Adipocyte (in vitro differentiated cells): ENCODE results near the gene RNGTT.

Source experiments
- DNase-seq: peaks from one replicate; pipeline ENCODE4 v3.0.0-alpha.2; 2015; ENCODE audit warnings: low read depth
- H3K27me3 ChIP-seq: replicated peaks from 2 replicates; pipeline ENCODE4 v1.7.0; 2013; ENCODE audit warnings: mild to moderate bottlenecking, low read length, moderate library complexity; ENCODE audit not compliant: control insufficient read depth, insufficient read depth
- H3K36me3 ChIP-seq: 2 replicates; pipeline ENCODE4 v1.7.0; 2013; ENCODE audit warnings: low read length, mild to moderate bottlenecking, moderate library complexity; ENCODE audit not compliant: control insufficient read depth, insufficient read depth, severe bottlenecking
- H3K4me1 ChIP-seq: 2 replicates; pipeline ENCODE4 v1.7.0; 2013; ENCODE audit warnings: mild to moderate bottlenecking, low read length, moderate library complexity; ENCODE audit not compliant: control insufficient read depth, insufficient read depth
- H3K4me3 ChIP-seq: 2 replicates; pipeline ENCODE4 v1.7.0; 2013; ENCODE audit warnings: mild to moderate bottlenecking, low read length, moderate library complexity
- H3K9ac ChIP-seq: 2 replicates; pipeline ENCODE4 v1.7.0; 2013; ENCODE audit warnings: mild to moderate bottlenecking, low read length, moderate library complexity
- H3K9me3 ChIP-seq: 2 replicates; pipeline ENCODE4 v1.7.0; 2013; ENCODE audit warnings: mild to moderate bottlenecking, low read length, moderate library complexity; ENCODE audit not compliant: control insufficient read depth

Gene RNGTT

GRCh38 chr6:88611721-88612120 lies 351.7 kb downstream of the RNGTT start:
- Histone ChIP-seq H3K36me3 (peaks cover 15% of the 10 kb centered on the region), H3K4me1 (no peaks in the 10 kb centered on the region)

GRCh38 chr6:88609983-88610382 lies 353.4 kb downstream of the RNGTT start:
- Histone ChIP-seq H3K27me3 (no peaks in the 10 kb centered on the region), H3K4me1 (no peaks in the 10 kb centered on the region), H3K4me3 (no peak overlapping the region), H3K9me3 (no peaks in the 10 kb centered on the region), H3K9ac (no peak overlapping the region), H3K36me3 (peaks cover 15% of the 10 kb centered on the region)
- no peak for DNase-seq

More at GRCh38 chr6:88611721-88612120, 351.7 kb downstream of the RNGTT start:
- H3K27me3 ChIP-seq = no peaks in the 10 kb centered on the region
- no peak overlapping the region for H3K9ac ChIP-seq
- no peak for DNase-seq
- no peak overlapping the region for H3K4me3 ChIP-seq
- H3K9me3 ChIP-seq = no peaks in the 10 kb centered on the region

DNA sequence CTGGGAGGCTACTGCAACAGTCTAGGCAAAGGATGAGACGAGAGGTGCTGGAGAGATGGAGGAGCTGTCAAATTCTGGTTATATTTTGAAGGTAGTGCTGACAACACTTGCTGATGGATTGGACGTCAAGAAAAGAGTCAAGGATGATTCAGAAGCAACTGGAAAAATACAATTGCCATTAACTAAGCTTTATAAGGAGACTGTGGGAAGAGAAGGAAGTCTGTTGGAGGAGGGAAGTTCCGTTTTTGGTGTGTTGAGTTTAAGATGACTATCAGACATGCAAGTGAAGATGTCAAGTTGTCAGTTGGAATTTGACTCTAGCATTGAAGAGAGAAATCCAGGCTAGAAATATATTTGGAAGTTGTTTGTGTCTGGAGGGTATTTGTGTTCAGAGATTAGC lies 358.1 kb downstream of the RNGTT start:
- Histone ChIP-seq H3K4me1 (no peaks in the 10 kb centered on the region), H3K9me3 (no peaks in the 10 kb centered on the region), H3K36me3 (no peaks in the 10 kb centered on the region), H3K9ac (no peak overlapping the region), H3K4me3 (no peak overlapping the region), H3K27me3 (no peaks in the 10 kb centered on the region)
- DNase-seq = no peak

- H3K4me1 ChIP-seq = no peaks in the 10 kb centered on the region
- no peaks in the 10 kb centered on the region for H3K9me3 ChIP-seq
- no peak overlapping the region for H3K9ac ChIP-seq
- no peak for DNase-seq
- H3K36me3 ChIP-seq = no peaks in the 10 kb centered on the region
- no peaks in the 10 kb centered on the region for H3K27me3 ChIP-seq
- H3K4me3 ChIP-seq = no peak overlapping the region
These were observed 363.8 kb downstream of the RNGTT start for GRCh38 chr6:88599571-88599970.

DNA sequence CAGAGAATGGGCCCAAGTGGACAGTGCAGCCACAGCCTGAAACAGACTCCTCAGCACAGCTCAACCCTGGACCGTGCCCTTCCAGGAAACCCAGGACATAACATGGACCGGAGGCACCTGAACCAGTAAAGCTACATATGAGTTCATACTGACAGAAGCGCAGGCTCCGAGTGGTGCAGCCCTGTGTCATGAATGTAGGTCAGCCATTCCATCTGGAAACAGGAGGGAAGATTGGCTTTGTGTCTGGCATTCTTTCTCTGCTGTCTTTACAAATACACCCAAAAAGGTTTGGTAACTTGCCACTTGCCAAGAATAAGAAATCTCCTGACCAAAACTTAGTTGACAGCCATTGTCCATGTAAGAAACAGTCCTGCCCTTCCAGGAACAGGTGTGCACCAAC lies 366.6 kb downstream of the RNGTT start:
- Histone ChIP-seq H3K27me3 (no peaks in the 10 kb centered on the region), H3K4me1 (no peaks in the 10 kb centered on the region), H3K36me3 (no peaks in the 10 kb centered on the region), H3K4me3 (no peak overlapping the region), H3K9me3 (peaks cover 13% of the 10 kb centered on the region), H3K9ac (no peak overlapping the region)
- DNase-seq = no peak

DNA sequence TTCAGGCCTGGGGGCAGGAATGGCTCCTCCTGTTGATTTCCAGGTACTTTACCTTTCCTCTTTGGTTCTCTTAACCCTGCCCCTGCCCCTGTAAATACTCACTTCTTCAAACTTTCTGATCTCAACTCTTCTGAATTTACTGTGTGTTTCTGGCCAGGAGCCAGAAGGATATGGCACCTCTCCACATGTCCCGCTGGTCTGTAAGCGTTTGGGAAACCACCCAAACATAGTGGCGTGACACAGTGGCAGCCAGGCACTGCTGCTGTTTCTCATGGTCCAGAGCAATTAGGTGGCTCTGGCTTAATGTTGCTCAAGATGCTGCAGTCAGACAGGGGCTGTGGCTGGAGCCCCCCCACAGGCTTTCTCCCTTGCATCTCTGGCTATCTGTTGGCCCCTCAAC lies 374.5 kb downstream of the RNGTT start:
- DNase-seq = no peak
- Histone ChIP-seq H3K9me3 (peaks cover 13% of the 10 kb centered on the region), H3K36me3 (no peaks in the 10 kb centered on the region), H3K9ac (no peak overlapping the region), H3K4me3 (no peak overlapping the region), H3K4me1 (peaks cover 5% of the 10 kb centered on the region), H3K27me3 (peaks cover 29% of the 10 kb centered on the region)

DNA sequence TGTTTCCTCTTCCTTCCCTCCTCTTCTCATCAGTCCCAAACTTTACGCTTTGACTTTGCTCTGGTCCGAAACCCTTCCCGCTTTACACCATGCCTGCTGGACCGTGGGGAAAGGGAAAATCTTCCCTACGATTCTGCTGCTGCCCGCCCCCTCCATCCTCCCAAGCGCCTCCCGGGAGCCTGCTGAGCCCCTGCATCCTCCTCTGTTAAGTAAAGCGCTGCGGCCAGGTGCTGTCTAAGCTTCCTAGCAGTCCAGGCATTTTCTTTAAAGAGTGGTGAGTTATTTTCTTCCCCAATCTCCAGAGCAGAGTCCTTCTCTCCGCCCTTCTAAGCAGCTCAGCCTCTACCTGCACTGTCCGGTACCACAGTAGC lies 376.3 kb downstream of the RNGTT start:
- H3K4me1 ChIP-seq = peaks cover 5% of the 10 kb centered on the region
- H3K9ac ChIP-seq = no peak overlapping the region
- H3K27me3 ChIP-seq = peaks cover 34% of the 10 kb centered on the region
- peaks cover 3% of the 10 kb centered on the region for H3K9me3 ChIP-seq
- no peak for DNase-seq
- no peaks in the 10 kb centered on the region for H3K36me3 ChIP-seq
- peak overlapping the region; percentile 27 for H3K4me3 ChIP-seq

DNA sequence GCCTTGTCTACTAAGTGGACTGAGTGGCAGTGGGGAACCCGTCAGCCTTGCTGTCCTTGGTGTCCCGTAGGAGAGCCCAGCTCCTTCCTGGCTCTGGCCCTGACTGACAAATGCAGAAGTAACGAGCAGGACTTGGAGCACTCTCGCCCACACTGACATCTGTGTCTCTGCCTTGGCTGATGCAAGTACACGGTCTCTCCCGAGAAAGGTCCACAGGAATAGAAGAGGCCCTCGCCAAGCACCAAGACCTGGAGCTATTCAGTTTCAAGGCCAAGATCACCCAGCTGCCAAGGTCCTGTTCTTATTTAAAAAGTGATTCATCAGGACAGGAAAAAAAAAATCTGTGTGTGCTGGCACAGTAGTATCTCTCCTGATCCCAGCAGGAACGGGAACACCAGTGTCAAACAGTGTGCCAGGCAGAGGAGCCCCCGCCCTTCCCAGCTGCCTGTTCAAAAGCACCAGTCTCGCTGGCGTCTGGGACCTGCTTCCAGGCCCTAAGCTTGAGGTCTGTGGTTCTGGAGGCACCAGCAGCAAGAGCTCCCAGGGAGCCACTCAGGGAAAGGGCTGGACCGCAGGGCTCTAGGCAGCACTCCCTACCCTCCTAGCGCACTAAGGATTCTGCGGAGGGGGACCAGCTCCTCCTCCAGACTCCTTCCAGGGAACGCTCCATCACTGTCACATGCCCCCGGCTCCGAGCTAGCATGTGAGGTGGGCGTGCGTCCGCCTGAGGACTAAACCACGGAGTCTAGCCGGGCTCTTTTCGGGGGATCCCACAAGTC lies 376.9 kb downstream of the RNGTT start:
- Histone ChIP-seq H3K9ac (no peak overlapping the region), H3K36me3 (no peaks in the 10 kb centered on the region), H3K4me1 (peaks cover 5% of the 10 kb centered on the region), H3K4me3 (peak overlapping the region; percentile 27), H3K27me3 (peaks cover 34% of the 10 kb centered on the region), H3K9me3 (peaks cover 4% of the 10 kb centered on the region)
- peak; percentile 32 for DNase-seq

DNA sequence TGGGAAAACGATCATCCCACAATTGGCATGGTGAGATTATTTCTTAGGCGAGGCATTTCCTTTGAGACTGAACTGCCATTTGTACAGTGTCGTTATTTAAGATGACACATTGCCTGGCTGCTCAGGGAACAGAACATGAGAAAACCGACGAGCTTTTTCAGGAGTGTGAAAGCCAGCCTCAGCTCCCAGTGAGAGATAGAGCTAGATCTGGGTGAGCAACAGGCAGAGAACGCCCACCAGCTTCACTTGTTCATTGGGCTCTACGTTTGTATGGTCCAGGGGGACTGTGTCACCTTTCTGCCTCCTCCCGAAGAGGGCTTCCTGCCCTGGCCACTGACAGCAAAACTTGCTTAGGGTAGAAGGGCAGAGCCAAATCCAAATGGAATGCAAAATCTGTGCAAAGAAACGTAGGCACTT lies 378.1 kb downstream of the RNGTT start:
- peaks cover 4% of the 10 kb centered on the region for H3K9me3 ChIP-seq

GRCh38 chr6:88584581-88585275 lies 378.7 kb downstream of the RNGTT start:
- Histone ChIP-seq H3K36me3 (no peaks in the 10 kb centered on the region), H3K9ac (no peak overlapping the region), H3K4me1 (peaks cover 5% of the 10 kb centered on the region), H3K9me3 (peaks cover 4% of the 10 kb centered on the region), H3K4me3 (no peak overlapping the region), H3K27me3 (peaks cover 34% of the 10 kb centered on the region)
- DNase-seq = no peak

More for the DNA sequence above, 378.1 kb downstream of the RNGTT start:
- Histone ChIP-seq H3K4me3 (no peak overlapping the region), H3K4me1 (peaks cover 5% of the 10 kb centered on the region), H3K36me3 (no peaks in the 10 kb centered on the region), H3K27me3 (peaks cover 34% of the 10 kb centered on the region), H3K9ac (no peak overlapping the region)
- no peak for DNase-seq

DNA sequence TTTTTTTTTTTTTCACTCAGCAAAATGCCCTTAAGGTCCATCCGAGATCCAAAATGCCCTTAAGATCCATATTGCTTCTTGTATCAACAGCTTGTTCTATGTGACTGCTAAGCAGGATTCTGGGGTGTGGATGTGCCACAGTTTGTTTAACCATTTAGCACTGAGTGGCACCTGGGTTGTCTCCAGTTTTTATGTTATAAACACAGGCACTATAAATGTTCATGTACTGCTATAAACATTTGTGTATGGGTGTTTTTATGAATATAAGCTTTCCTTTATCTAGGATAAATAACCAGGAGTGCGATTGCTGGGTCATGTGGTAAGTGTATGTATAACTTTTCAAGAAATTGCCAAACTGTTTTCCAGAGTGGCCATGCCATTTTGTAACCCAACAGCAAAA lies 386.0 kb downstream of the RNGTT start:
- peaks cover 4% of the 10 kb centered on the region for H3K9me3 ChIP-seq

More for the DNA sequence above, 386.0 kb downstream of the RNGTT start:
- Histone ChIP-seq H3K4me1 (no peaks in the 10 kb centered on the region), H3K4me3 (no peak overlapping the region), H3K27me3 (peaks cover 3% of the 10 kb centered on the region), H3K9ac (no peak overlapping the region), H3K36me3 (no peaks in the 10 kb centered on the region)
- no peak for DNase-seq
